HepG2 (cell line): ENCODE results near the gene NUDT8. TPM values are rescaled to one million over a fixed set of nuclear protein-coding genes. Genes with fewer than 3 reads are reported as not detected.

Experiments
- EP300 ChIP-seq, 3 experiments: sonication (generic) in 1 of 3; formaldehyde crosslinking in 1 of 3; IDR thresholded peaks; 2 replicates each; pipeline versions ENCODE4 v1.5.1 to v1.6.1; 2011 to 2020; ENCODE audit warnings: low read depth in 2 of 3, low read length in 2 of 3, borderline replicate concordance in 1 of 3, improper control_type of control experiment in 1 of 3, mild to moderate bottlenecking in 1 of 3, missing genetic modification reagents in 1 of 3, moderate library complexity in 1 of 3
- KDM4B ChIP-seq: sonication (generic); formaldehyde crosslinking; IDR thresholded peaks from 2 replicates; pipeline ENCODE4 v1.4.0; 2020; ENCODE audit warnings: missing genetic modification reagents
- NFYC ChIP-seq: IDR thresholded peaks from 2 replicates; pipeline ENCODE4 v1.6.1; 2016; ENCODE audit warnings: missing genetic modification reagents, missing compliant biosample characterization
- POLR2A ChIP-seq, 2 experiments: IDR thresholded peaks; 2 replicates each; pipeline ENCODE4 v1.6.1; 2011; ENCODE audit warnings: low read depth in 2 of 2, low read length in 2 of 2, mild to moderate bottlenecking in 1 of 2, moderate library complexity in 1 of 2; ENCODE audit not compliant: insufficient read depth in 1 of 2
- RAD21 ChIP-seq: fragments of 450-650 bp; formaldehyde crosslinking; IDR thresholded peaks from 2 replicates; pipeline ENCODE4 v1.5.0; 2020; ENCODE audit warnings: mild to moderate bottlenecking
- RAD51 ChIP-seq: fragments of 450-650 bp; IDR thresholded peaks from 2 replicates; pipeline ENCODE4 v1.6.1; 2016; ENCODE audit warnings: borderline replicate concordance
- SAP130 ChIP-seq: IDR thresholded peaks from 2 replicates; pipeline ENCODE4 v1.6.1; 2016; ENCODE audit warnings: low read depth
- SNAPC2 ChIP-seq: sonication (generic); formaldehyde crosslinking; IDR thresholded peaks from 2 replicates; pipeline ENCODE4 v1.8.1; 2022; ENCODE audit warnings: mild to moderate bottlenecking, missing genetic modification reagents
- TEAD3 ChIP-seq: optimal IDR thresholded peaks from 2 replicates; pipeline ENCODE3; 2016; ENCODE audit warnings: borderline replicate concordance
- ZBTB1 ChIP-seq: sonication (generic); formaldehyde crosslinking; IDR thresholded peaks from 2 replicates; pipeline ENCODE4 v1.4.0; 2020; ENCODE audit warnings: missing genetic modification reagents, borderline replicate concordance
- ZNF776 ChIP-seq: sonication (generic); formaldehyde crosslinking; IDR thresholded peaks from 2 replicates; pipeline ENCODE4 v1.4.0; 2020; ENCODE audit warnings: mild to moderate bottlenecking, missing genetic modification reagents
- ZNF788 ChIP-seq: sonication (generic); formaldehyde crosslinking; IDR thresholded peaks from 2 replicates; pipeline ENCODE4 v1.5.0; 2020; ENCODE audit warnings: mild to moderate bottlenecking, missing genetic modification reagents, borderline replicate concordance
- ZNF878 ChIP-seq: sonication (generic); formaldehyde crosslinking; IDR thresholded peaks from 2 replicates; pipeline ENCODE4 v1.8.1; 2023; ENCODE audit warnings: mild to moderate bottlenecking, missing genetic modification reagents, moderate library complexity
- ZSCAN25 ChIP-seq: sonication (generic); formaldehyde crosslinking; IDR thresholded peaks from 2 replicates; pipeline ENCODE4 v1.8.0; 2022; ENCODE audit warnings: mild to moderate bottlenecking, missing genetic modification reagents
- ZSCAN31 ChIP-seq: sonication (generic); formaldehyde crosslinking; IDR thresholded peaks from 2 replicates; pipeline ENCODE4 v1.5.0; 2020; ENCODE audit warnings: low read depth, mild to moderate bottlenecking, missing genetic modification reagents
- polyA plus RNA-seq, 8 experiments: library from polyadenylated mRNA; depleted of rRNA in 3 of 8; stranded (reverse) in 7 of 8; unstranded in 1 of 8; fragments of >200 nt; fragmentation: Illumina TruSeq in 4 of 8; extraction: Trizol in 4 of 8; gene quantifications; 2 replicates each; pipeline versions ENCODE4 v1.2.1 to v1.2.3, GENCODE V29; 2011 to 2016; ENCODE audit warnings: low read depth in 4 of 8, missing spikeins in 1 of 8, mixed read lengths in 1 of 8; ENCODE audit not compliant: insufficient read depth in 1 of 8
- total RNA-seq, 5 experiments: library from RNA; depleted of rRNA; stranded (reverse); fragments of >200 nt; fragmentation: Illumina TruSeq; extraction: Trizol; gene quantifications; 2 replicates each; pipeline ENCODE4 v1.2.3, GENCODE V29; 2016; ENCODE audit warnings: low read depth in 1 of 5
- TF ChIP-seq, protein P1 (sequence below): sonication (generic); formaldehyde crosslinking; IDR thresholded peaks from 2 replicates; pipeline ENCODE4 v1.8.1; 2023; ENCODE audit warnings: mild to moderate bottlenecking, moderate library complexity, missing genetic modification reagents
- TF ChIP-seq, protein P2 (sequence below), 2 experiments: sonication (generic) in 1 of 2; formaldehyde crosslinking in 1 of 2; IDR thresholded peaks; 2 replicates each; pipeline versions ENCODE4 v1.5.1 to v1.6.1; 2011 to 2020; ENCODE audit warnings: borderline replicate concordance in 1 of 2, low read depth in 1 of 2, low read length in 1 of 2, mild to moderate bottlenecking in 1 of 2, missing genetic modification reagents in 1 of 2, moderate library complexity in 1 of 2
- TF ChIP-seq, protein P3 (sequence below): IDR thresholded peaks from 2 replicates; pipeline ENCODE4 v1.6.1; 2012; ENCODE audit warnings: low read depth, low read length, improper control_type of control experiment
- TF ChIP-seq, protein P4 (sequence below): sonication (generic); formaldehyde crosslinking; IDR thresholded peaks from 2 replicates; pipeline ENCODE4 v1.4.0; 2020; ENCODE audit warnings: low read depth, mild to moderate bottlenecking, missing genetic modification reagents
- TF ChIP-seq, protein P5 (sequence below): sonication (generic); formaldehyde crosslinking; IDR thresholded peaks from 2 replicates; pipeline ENCODE4 v1.8.1; 2023; ENCODE audit warnings: mild to moderate bottlenecking, inconsistent platforms, moderate library complexity, missing genetic modification reagents, borderline replicate concordance

Gene NUDT8
- total and polyA plus RNA-seq, 2 of the 13 experiments (the other 11 are each of a cell fraction or from before 2014, with no cell fraction given): 6.7 to 25.8 TPM

DNA sequence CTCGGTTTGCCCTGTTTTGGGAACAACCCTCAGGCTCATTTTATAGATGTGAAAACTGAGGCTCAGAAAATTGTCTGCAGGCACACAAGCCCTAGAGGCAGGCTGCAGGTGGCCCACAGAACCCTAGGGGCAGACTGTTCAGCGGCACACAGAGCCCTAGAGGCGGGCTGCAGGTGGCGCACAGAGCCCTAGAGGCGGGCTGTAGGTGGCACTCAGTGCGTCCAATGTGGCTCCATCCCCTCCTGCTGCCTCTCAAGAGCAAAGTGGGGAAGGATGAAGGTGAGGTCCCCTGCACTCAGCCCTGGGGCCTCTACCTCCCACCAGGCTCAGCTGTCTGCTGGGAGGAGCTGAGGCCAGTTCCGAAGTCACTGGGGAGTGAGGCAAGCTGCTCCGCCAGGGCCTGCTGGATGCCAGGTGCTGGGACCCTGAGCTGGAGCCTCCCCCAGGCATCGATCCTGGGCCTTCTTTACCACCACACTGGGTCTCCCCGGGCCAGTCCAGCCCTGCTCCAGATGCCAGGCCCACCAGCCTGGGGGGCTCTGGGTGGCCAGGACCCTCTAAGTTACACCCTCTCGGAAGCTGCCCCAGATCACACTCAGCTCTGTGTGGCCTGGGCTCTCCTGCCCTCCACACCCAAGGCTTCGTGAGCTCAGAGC, 18.5 kb upstream of the NUDT8 start (continued):
- no peak for TF ChIP-seq ZNF776 (CRISPR knock-in tag)
- no peak for TF ChIP-seq ZSCAN25 (CRISPR knock-in tag)
- TF ChIP-seq ZNF878 (CRISPR knock-in tag): no peak
- no peak for TF ChIP-seq ZSCAN31
- TF ChIP-seq SNAPC2 (CRISPR knock-in tag): no peak
- TF ChIP-seq ZNF788 (CRISPR knock-in tag): no peak
- peak; percentile 21 for TF ChIP-seq TEAD3 (CRISPR knock-in tag)
- no peak for TF ChIP-seq EP300 (IDR thresholded peaks at IDR 0.05; ENCODE audit: low read depth in 2 of 2, low read length in 2 of 2)
- TF ChIP-seq EP300 (CRISPR knock-in tag; IDR thresholded peaks at IDR 0.05; ENCODE audit: borderline replicate concordance): no peak
- no peak for TF ChIP-seq KDM4B (CRISPR knock-in tag)
- TF ChIP-seq, protein P1, sequence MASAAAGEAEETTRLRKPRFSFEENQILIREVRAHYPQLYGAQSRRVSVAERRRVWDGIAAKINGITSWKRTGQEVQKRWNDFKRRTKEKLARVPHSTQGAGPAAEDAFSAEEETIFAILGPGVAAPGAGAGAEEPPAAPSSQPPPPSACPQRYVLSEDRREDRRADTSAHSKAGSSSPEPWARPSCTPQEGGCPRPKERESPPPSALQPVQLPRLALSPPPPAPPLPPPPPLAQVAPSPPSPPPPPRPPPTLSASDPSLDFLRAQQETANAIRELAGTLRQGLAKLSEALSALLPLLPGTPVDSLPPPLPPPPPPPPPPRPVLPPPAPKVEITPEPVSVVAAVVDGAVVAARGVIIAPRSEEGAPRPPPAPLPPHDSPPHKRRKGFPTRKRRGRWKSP (CRISPR knock-in tag): no peak
- no peak for TF ChIP-seq ZBTB1
- TF ChIP-seq NFYC: no peak
- TF ChIP-seq, protein P2, sequence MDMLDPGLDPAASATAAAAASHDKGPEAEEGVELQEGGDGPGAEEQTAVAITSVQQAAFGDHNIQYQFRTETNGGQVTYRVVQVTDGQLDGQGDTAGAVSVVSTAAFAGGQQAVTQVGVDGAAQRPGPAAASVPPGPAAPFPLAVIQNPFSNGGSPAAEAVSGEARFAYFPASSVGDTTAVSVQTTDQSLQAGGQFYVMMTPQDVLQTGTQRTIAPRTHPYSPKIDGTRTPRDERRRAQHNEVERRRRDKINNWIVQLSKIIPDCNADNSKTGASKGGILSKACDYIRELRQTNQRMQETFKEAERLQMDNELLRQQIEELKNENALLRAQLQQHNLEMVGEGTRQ (IDR thresholded peaks at IDR 0.05; ENCODE audit: low read depth, low read length): no peak
- TF ChIP-seq, protein P2 (CRISPR knock-in tag; IDR thresholded peaks at IDR 0.05; ENCODE audit: borderline replicate concordance): no peak
- TF ChIP-seq, protein P3, sequence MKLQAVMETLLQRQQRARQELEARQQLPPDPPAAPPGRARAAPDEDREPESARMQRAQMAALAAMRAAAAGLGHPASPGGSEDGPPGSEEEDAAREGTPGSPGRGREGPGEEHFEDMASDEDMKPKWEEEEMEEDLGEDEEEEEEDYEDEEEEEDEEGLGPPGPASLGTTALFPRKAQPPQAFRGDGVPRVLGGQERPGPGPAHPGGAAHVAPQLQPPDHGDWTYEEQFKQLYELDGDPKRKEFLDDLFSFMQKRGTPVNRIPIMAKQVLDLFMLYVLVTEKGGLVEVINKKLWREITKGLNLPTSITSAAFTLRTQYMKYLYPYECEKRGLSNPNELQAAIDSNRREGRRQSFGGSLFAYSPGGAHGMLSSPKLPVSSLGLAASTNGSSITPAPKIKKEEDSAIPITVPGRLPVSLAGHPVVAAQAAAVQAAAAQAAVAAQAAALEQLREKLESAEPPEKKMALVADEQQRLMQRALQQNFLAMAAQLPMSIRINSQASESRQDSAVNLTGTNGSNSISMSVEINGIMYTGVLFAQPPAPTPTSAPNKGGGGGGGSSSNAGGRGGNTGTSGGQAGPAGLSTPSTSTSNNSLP: no peak
- TF ChIP-seq RAD51: no peak
- TF ChIP-seq RAD21: peak; percentile 79
- TF ChIP-seq, protein P4, sequence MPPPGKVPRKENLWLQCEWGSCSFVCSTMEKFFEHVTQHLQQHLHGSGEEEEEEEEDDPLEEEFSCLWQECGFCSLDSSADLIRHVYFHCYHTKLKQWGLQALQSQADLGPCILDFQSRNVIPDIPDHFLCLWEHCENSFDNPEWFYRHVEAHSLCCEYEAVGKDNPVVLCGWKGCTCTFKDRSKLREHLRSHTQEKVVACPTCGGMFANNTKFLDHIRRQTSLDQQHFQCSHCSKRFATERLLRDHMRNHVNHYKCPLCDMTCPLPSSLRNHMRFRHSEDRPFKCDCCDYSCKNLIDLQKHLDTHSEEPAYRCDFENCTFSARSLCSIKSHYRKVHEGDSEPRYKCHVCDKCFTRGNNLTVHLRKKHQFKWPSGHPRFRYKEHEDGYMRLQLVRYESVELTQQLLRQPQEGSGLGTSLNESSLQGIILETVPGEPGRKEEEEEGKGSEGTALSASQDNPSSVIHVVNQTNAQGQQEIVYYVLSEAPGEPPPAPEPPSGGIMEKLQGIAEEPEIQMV (CRISPR knock-in tag): no peak
- TF ChIP-seq POLR2A (IDR thresholded peaks at IDR 0.05; ENCODE audit: insufficient read depth in 1 of 2, low read depth in 2 of 2, low read length in 2 of 2): no peak
- TF ChIP-seq, protein P5, sequence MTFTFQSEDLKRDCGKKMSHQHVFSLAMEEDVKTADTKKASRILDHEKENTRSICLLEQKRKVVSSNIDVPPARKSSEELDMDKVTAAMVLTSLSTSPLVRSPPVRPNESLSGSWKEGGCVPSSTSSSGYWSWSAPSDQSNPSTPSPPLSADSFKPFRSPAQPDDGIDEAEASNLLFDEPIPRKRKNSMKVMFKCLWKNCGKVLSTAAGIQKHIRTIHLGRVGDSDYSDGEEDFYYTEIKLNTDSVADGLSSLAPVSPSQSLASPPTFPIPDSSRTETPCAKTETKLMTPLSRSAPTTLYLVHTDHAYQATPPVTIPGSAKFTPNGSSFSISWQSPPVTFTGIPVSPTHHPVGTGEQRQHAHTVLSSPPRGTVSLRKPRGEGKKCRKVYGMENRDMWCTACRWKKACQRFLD (CRISPR knock-in tag): no peak
- TF ChIP-seq SAP130 (CRISPR knock-in tag): no peak
